ENCODE data around the gene TNNT1. TPM values are rescaled to one million over a fixed set of nuclear protein-coding genes. Genes with fewer than 3 reads are reported as not detected.

Gene TNNT1
- total RNA-seq, 4 donors from 2014 or later: not detected

- H3K36me3 ChIP-seq: peaks cover 27 to 28% of the 10 kb centered on the region in 2 donors
These were observed 58.4 kb downstream of the TNNT1 start for GRCh38 chr19:55090564-55090963.

GRCh38 chr19:55089342-55089944 is 59.6 kb downstream of the TNNT1 start:
- 87 to 95% methylated on average over 3 of the region's 3 CpGs for WGBS, 2 donors
- no peak for DNase-seq
- H3K36me3 ChIP-seq: peaks cover 18 to 19% of the 10 kb centered on the region in 2 donors
- H3K4me3 ChIP-seq (replicated peaks in 1 of 3): no peak overlapping the region
- peaks cover 0 to 13% of the 10 kb centered on the region in 2 donors for H3K4me1 ChIP-seq
- no peaks in the 10 kb centered on the region for H3K9me3 ChIP-seq
- TF ChIP-seq CTCF (IDR thresholded peaks at IDR 0.05) (no peak), POLR2A (IDR thresholded peaks at IDR 0.05) (no peak)
- H3K27ac ChIP-seq: no peak overlapping the region
- intact Hi-C loops (cut with DNase I): no loop called here
- H3K27me3 ChIP-seq: no peaks in the 10 kb centered on the region

More at GRCh38 chr19:55090564-55090963, 58.4 kb downstream of the TNNT1 start:
- 92 to 93% methylated on average over 13 of the region's 13 CpGs for WGBS, 2 donors
- intact Hi-C loops (cut with DNase I): no loop called here
- peaks cover 0 to 13% of the 10 kb centered on the region in 2 donors for H3K4me1 ChIP-seq
- DNase-seq: no peak
- no peaks in the 10 kb centered on the region for H3K27me3 ChIP-seq
- no peak overlapping the region for H3K27ac ChIP-seq
- H3K9me3 ChIP-seq: no peaks in the 10 kb centered on the region
- TF ChIP-seq POLR2A (IDR thresholded peaks at IDR 0.05) (no peak), CTCF (IDR thresholded peaks at IDR 0.05) (no peak)
- H3K4me3 ChIP-seq (replicated peaks in 1 of 3): no peak overlapping the region

- peak overlapping the region in 2 of 3 donors; percentile 15 to 45 for H3K27ac ChIP-seq
- intact Hi-C loops (cut with DNase I): no loop called here
- WGBS, 2 donors: 56 to 57% methylated on average over 13 to 17 of the region's 18 CpGs
- H3K9me3 ChIP-seq: no peaks in the 10 kb centered on the region
- H3K36me3 ChIP-seq: peaks cover 16% of the 10 kb centered on the region in 2 donors
- H3K27me3 ChIP-seq: no peaks in the 10 kb centered on the region
- peaks cover 0 to 13% of the 10 kb centered on the region in 2 donors for H3K4me1 ChIP-seq
- H3K4me3 ChIP-seq (replicated peaks in 1 of 3): no peak overlapping the region
- TF ChIP-seq POLR2A (IDR thresholded peaks at IDR 0.05) (no peak), CTCF (IDR thresholded peaks at IDR 0.05) (peak in 5 of 6 experiments; percentile 16 to 93 (median 52))
- peak; percentile 77 to 79 for DNase-seq
These were observed 60.3 kb downstream of the TNNT1 start for GRCh38 chr19:55088543-55089341.

GRCh38 chr19:55088021-55088451 is 61.0 kb downstream of the TNNT1 start:
- intact Hi-C loops (cut with DNase I): no loop called here
- Histone ChIP-seq H3K27ac (peak overlapping the region in 2 of 3 donors; percentile 15 to 45), H3K27me3 (no peaks in the 10 kb centered on the region), H3K36me3 (peaks cover 16% of the 10 kb centered on the region in 2 donors), H3K4me1 (peaks cover 0 to 13% of the 10 kb centered on the region in 2 donors), H3K9me3 (no peaks in the 10 kb centered on the region), H3K4me3 (replicated peaks in 1 of 3) (no peak overlapping the region)
- WGBS, 2 donors: 78 to 79% methylated on average over 12 of the region's 12 CpGs
- DNase-seq: no peak
- TF ChIP-seq CTCF (IDR thresholded peaks at IDR 0.05): no peak
- no peak for TF ChIP-seq POLR2A (IDR thresholded peaks at IDR 0.05)

- no peak for TF ChIP-seq CTCF (IDR thresholded peaks at IDR 0.05)
- peak in 1 of 2 donors; percentile 6 for TF ChIP-seq POLR2A (IDR thresholded peaks at IDR 0.05)
- Histone ChIP-seq H3K4me1 (peaks cover 0 to 13% of the 10 kb centered on the region in 2 donors), H3K36me3 (peaks cover 13% of the 10 kb centered on the region in 2 donors), H3K4me3 (replicated peaks in 1 of 3) (no peak overlapping the region), H3K27me3 (no peaks in the 10 kb centered on the region), H3K27ac (no peak overlapping the region), H3K9me3 (no peaks in the 10 kb centered on the region)
- intact Hi-C loops (cut with DNase I): no loop called here
- no peak for DNase-seq
- WGBS, 2 donors: 53 to 58% methylated on average over 11 to 15 of the region's 17 CpGs
These were observed 61.5 kb downstream of the TNNT1 start for GRCh38 chr19:55087542-55087901.
